GM19351 (cell line): Measurements from ENCODE around the gene METTL22.
A peak's percentile ranks its signal among the peaks of the same experiment; 100 is the strongest.
"Not testable (repeated sequence)": the region's sequence is repeated elsewhere in the genome, so short reads cannot be mapped to it uniquely, and the experiment has no call there.

Source experiments
- ATAC-seq: cut with Tn5 transposase; IDR thresholded peaks from one replicate; pipeline ENCODE4 v1.9.1; 2021; ENCODE audit warnings: mild to moderate bottlenecking, moderate library complexity; ENCODE audit not compliant: unreplicated experiment

METTL22 gene

DNA sequence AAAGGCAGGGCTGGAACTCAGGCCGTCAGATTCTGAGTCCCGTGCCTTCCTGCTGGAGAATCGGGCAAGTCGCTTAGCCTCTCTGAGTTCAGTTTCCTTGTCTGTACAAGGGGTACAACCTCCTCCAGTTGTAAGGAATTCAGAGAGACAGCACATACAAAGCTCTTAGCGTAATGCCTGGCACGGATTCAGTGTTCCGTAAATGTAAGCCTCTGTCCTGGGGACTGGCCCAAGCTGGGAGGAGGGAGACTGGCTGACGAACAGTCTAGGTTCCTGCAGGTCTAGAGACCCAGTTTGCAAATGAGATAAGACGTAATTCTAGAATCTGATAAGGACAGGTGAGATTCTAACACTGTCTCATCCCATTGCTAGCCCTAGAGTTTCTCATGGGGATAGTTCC lies 9.9 kb downstream of the METTL22 start:
- no peak for ATAC-seq

DNA sequence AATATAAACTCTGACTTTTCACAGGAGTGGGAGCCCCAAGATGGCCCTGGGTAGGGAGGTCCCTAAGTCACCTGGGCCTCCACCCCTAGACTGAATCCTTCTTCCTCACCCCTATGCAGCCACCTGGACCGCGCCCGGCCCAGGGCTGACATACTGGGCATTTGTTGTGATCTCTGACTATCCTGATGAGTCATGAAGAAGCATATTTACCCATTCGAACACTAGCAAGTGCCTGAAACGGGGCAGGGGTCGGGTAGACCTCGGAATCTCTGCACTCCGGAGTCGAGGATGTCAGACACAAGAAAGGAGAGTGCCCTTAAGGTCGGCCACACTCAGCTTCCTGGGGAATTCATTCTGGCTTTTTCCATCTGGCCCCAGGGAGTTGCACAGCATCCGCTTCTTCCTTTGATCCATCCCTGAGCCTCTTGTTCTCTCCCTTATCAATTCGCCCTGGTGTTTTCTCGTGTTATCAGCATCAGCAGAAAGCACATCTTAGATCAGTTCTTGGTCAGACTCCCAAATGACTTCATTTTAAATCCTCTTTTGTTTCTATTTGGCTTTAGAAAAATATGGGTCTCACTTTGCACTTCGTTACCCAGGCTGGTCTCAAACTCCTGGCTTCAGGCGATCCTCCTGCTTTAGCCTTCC lies 10.4 kb downstream of the METTL22 start:
- no peak for ATAC-seq

DNA sequence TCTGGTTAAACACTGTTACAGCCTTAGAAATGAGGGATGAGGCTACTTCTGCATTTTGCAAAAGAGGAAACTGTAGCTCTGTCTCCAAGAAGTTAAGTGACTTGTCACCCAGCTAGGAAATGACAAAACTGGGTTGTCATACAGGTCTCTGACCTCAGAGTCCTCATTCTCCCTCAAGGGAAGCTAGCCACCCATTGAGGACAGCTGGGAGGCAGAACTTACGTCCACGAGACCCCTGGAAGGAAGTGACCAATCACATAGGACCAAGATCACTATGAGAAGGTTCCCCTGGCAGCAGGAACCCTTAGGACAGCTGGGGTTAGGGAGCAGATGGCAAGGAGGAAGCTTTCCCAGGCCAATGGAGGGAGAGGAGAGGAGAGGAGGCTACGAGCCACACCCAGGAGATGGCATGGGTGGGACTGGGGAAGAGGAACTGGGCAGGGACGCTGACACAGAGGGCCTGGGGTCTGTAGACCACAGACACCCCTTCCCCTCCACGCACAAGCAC lies 11.2 kb downstream of the METTL22 start:
- no peak for ATAC-seq

DNA sequence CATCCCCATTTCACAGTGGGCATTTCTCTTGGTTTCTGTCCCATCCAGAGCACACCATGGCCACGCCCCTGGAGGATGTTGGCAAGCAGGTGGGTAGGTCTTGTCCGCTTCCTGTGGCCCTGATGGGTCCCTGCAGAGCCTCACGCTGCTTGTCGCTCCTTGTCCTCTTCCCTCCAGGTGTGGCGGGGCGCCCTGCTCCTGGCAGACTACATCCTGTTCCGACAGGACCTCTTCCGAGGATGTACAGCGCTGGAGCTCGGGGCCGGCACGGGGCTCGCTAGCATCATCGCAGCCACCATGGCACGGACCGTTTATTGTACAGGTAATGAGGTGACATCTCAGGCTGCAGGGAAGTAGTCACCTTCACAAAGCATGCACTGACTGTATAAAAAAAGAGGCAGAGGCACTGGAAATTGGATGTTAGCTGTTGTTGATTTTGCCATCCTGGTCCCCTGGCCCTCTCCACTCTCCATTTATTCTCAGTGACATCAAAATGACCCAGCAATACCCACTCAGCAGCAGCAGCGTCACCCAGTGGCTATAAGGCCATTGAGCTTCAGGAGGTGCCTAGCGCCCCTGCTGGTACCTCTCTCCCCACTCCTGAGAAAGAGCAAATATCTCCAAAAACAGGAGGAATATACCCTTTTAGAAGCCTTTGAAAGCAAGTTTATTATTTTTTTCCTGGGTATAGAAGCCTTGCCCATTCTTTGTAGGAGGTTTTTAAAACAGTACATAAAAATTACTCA lies 13.7 kb downstream of the METTL22 start:
- ATAC-seq: no peak

DNA sequence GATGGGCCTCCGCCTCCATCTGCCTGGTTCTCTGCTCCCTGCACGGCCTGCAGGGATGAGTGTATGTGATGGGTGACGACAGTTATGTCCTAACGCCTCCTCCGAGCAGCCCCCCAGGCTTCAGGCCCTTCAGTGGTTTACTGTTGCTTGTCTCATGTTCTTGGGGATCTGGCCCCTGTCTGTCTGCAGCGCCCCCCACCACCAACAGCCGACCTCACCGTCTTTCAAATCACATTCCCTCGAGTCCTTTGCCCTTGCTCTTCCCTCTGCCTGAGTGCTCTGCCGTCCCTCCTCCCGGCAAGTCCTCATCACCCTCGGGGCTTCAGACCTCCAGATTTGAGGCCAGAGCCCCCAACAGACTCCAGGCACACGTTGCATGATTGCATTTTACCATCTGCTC lies 18.2 kb downstream of the METTL22 start:
- ATAC-seq: no peak

DNA sequence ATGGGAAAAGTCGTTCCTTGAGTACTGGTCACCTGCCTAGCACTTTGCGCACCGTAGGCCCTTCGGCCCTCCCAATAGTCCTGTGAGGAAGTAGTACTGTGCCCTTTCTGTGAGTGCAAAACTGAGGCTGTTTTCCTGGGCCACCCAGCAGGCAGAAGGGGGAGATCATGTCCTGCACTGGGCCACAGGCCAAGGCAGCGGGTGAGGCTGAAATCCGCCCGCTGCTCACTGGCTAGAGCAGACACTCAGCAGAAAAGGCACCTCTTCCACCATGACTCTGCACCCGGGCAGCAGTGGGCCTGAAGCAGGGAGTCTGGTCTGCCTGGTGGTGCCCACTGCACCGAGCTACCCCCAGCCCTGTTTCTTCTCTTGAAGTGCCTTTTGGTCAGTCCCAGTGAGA lies 20.2 kb downstream of the METTL22 start:
- no peak for ATAC-seq

DNA sequence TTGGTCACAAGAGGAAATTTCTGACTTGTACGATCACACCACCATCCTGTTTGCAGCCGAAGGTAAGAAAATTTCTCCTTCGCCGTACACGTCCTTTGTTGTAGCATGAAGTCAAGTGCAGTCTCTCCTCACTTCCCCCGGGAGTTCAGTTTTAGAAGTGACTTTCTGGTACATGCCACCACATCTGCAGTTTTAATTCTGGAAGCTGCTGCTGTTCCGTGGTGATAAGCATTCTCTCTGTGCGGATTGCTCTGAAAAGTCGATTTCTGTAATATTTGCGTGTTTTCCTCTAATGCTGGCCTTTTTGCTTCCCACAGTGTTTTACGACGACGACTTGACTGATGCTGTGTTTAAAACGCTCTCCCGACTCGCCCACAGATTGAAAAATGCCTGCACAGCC lies 20.6 kb downstream of the METTL22 start:
- no peak for ATAC-seq

DNA sequence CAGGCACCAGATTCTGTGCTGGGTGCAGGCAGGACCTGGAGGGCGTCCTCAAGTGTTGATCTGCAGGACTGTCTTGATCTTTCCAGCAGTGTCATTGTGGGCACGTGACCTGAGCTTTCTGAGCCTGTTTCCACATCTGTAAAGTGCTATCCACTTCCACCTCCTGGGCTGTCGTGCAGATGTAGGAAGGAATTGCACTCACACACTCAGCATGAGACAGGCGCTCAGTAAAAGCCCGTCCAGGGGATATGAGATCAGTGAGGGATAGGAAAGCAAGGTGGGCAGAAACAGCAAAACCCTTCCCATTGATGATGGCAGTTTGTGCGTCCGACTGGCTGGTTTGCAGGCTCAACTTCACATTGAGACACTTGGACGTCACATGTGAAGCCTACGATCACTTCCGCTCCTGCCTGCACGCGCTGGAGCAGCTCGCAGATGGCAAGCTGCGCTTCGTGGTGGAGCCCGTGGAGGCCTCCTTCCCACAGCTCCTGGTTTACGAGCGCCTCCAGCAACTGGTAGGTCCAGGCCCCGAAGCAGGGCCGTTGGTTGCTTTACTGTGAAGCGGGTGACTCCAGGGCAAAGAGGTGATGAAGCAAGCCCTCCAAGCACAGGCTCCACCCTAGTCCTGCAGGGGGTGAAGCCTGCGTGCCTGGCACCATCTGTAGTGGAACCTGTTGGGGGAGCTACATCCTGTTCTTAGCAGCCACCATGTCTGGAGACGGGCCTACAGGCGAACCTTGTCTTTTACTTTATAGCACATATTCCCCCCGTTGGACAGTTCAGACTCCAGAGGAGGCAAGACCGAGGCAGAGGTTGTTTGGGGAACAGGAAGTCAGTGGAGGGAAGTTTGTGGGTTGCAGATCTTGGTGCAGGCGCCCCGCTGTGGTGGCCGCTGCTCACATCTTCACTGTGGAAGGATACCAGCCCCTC lies 23.0 kb downstream of the METTL22 start:
- ATAC-seq: no peak

DNA sequence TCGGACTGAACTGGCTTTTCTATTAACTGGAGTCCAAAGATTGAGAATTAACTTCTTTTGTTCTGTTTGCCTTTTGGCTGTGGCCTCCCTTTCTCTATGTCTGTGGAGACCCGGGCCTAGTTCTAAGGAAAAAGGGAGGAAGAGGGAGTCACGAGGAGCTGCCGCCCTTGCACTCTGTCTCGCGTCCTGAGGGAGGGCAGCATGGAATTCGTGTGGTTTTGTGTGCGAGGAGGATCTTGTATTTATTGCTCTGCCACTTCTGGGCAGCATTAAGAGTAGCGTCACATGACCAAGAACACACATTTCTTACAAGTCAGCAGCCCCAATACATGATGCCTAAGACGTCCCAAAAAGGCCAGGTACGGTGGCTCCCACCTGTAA lies 23.6 kb downstream of the METTL22 start:
- ATAC-seq: no peak

DNA sequence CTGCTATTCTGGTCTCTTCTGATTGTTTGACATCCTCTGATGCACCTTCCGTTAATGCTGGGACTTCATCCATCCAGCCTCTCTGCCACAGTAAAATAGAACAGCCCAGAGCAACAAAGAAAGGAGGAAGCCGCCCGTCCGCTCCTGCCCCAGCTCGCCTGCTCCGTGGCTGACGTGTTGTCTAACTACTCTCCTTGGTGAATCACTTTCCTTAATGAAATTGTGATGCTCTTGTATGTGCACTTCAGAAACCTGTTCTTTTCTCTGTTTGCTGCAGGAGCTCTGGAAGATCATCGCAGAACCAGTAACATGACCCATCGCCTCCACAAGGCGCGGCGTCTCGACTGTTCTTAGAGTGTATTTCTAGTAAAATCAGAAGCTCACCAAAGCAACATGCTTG lies 24.3 kb downstream of the METTL22 start:
- ATAC-seq: no peak

DNA sequence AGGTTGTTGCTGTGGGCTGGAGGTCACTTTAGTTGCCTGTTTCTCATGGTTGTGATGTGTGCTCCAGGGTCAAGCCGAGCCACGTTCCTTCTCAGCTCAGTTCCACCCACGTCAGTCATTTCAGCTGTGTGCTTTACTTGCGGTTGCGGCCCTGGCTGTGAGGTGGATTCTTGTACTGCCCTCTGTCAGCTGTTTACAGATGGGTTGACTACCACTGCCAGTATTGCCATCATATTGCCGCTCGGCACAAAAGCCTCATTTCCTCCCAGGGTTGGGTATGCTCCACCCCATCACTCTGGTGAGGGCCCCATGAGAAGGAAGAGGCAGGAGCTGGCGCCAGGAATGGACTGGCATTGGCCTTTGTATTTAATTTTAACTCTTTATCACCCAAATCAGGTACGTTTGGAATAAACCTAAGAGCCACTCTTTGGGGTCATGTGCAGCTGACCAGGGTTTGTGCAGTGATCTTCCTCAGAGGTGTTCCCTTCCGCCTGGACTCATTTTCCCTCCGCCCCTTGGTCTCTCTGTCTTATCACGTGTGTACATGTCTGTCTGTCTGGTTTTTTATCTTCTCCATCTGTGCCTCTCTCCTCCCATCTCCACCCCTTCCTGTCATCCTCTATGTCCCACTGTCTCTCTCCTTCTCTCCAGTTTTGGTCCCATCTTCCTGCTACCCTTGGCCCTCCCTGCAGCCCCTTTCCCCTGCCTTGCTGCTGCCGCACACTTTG lies 25.0 kb downstream of the METTL22 start:
- no peak for ATAC-seq

DNA sequence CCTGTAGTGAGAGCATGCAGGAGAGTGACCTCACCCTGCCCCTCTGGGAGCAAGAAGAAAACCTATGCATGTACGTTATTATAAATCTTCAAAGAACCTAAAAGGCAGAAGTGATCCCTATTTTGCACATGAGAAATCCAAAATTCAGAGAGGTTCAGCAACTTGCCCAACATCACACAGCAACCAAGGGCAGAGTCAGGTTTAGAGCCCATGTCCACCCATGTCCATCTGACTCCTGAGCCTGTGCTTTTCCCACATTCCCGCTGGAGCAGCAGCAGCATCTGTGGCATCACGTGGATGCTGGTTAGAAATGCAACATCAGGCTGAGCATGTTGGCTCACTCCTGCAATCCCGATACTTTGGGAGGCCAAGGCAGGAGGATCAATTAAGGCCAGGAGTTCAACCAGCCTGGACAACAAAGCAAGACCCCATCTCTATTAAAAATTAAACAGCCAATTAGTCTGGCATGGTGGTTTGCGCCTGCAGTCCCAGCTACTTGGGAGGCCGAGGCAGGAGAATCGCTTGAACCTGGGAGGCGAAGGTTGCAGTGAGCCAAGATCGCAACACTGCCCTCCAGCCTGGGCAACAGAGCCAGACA lies 26.3 kb downstream of the METTL22 start:
- ATAC-seq: no peak

DNA sequence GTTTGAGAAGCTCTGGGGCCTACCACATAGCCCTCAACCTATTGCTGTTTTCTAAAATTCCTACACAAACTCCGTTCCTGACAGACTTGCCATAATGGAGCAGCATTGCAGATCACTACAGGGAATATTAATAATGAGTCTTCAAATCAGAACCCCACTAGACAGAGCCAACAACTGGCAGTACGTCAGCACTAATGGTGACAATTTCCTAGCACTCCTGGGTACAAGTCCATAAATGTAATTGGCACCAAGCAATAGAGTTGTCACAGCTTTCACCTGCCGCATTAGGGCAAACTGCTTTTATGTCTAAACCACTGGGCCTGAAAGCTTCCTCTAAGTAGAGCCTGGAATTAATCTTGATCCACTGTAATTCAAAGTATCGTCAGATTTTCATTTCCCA lies 27.4 kb downstream of the METTL22 start:
- no peak for ATAC-seq

DNA sequence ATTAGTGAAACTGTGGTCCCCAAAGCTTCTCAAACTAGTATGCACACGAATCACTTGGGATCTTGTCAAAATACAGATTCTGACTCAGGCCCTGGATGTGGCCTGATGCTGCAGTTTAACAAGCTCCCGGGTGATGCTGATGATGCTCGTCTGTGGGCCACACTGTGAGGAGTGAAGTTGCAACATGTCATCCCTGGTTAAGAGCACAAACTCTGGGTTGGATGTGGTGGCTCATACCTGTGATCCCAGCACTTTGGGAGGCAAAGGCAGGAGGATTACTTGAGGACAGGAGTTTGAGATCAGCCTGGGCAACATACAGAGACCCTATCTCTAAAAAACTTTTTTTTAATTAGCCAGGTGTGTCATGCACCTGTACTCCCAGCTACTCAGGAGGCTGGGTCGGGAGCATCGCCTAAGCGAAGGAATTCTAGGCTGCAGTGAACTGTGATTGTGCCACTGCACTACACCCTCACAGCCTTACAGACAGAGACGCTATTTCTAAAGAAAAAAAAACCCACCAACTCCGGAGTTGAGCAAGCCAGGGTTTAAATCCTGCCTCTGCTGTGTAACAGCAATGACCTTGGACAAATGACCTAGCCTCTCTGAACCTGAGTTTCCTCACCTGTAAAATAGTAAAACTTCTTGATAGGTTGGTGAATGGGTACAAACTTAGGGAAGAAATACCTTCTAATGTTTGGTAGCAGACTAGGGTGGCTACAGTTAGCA lies 28.5 kb downstream of the METTL22 start:
- no peak for ATAC-seq

DNA sequence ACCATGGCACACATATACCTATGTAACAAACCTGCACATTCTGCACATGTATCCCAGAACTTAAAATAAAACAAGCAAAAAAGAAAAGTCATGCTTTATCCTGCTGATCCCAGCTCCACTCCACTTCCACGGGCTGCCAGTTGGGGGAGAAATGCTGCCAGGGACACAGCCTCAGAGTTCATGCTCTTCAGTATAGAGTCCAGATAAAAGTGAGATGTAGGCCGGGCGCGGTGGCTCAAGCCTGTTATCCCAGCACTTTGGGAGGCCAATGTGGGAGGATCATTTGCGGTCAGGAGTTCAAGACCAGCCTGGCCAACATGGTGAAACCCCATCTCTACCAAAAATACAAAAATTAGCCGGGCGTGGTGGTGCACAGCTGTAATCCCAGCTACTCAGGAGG lies 30.5 kb downstream of the METTL22 start:
- not testable (repeated sequence) for ATAC-seq

DNA sequence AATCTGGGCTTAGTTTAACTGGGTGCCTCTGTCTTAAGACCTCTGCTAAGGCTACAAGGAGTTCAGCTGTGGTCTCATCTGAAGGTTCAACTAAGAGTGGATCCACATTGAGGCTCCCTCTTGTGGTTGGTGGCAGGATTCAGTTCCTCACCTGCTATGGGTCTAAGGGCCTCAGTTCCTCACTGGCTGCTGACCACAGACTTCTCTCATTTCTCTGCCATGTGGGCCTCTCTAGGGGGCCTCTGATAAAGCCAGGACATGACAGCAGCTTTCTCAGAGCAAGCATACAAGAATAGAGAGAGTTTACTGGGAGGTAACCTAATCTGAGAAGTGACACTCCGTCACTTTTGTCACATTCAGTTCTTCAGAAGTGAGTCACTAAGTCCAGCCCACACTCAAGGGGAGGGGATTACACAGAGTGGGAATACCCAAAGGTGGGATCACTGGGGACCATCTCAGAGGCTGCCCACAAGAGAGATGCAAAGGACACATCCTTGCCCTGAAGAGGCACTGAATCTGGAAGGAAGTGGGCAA lies 33.8 kb downstream of the METTL22 start:
- ATAC-seq: peak; percentile 89

DNA sequence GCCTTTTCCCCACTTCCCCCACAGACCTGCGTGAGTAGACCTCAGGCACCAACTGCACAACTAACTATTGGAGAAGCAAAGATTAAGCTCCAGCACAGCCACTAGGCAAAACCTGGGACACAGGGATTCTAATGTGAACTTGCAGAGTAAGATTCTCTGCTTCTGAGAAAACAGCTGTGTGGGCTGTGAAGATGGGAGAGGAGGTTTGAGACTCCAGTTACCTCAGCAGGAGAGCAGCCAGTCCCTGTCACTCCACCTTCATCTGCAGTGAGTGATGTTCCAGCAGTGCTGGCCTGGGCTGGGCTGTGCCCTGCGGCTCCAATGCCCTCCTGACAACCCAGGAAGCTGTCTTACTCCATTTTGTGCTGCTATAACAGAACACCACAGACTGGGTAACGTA lies 34.9 kb downstream of the METTL22 start:
- ATAC-seq: no peak

DNA sequence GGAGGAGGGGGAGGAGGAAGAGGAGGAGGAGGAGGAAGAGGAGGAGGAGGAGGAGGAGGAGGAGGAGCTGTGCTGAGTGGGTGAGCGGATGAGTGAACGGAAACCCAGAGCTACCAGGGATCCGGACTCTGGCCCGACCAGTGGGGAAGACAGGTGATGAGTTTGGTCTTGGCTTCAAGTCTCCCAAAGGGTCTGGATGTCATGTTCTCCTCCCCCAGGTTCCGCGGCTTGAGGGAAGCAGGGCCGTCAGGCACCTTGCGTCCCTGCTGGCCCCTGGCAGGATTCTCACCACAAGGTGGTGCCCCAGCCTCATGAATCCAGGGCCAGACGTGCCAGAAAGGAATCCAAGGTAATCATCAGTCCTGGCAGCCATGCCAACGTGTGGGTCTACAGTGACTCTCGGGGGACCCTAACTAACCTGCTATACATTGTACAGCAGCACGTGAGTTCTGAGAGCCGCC lies 39.4 kb downstream of the METTL22 start:
- no peak for ATAC-seq

DNA sequence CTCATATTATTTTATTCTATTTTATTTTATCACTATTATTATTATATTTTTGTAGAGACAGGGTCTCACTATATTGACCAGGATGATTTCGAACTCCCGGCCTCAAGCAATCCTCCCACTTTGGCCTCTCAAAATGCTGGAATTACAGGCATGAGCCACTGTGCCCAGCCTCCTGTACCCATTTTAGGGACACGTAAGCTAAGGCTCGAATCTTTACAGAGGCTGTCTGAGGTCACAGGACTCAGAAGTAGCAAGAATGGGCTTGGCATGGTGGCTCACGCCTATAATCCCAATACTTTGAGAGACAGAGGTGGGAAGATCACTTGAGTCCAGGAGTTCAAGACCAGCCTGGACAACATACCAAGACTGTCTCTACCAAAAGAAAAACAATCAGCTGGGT lies 40.2 kb downstream of the METTL22 start:
- no peak for ATAC-seq
